ENCODE results near the gene ADCY2. TPM values are rescaled to one million over a fixed set of nuclear protein-coding genes. Genes with fewer than 3 reads are reported as not detected.

ADCY2 gene
- total RNA-seq, 4 donors from 2014 or later = 0.19 to 2.7 (median 0.59) TPM; not detected in 1

GRCh38 chr5:7608772-7609171 lies 212.8 kb downstream of the ADCY2 start:
- no peak for TF ChIP-seq POLR2A (IDR thresholded peaks at IDR 0.05)
- TF ChIP-seq, protein P1, sequence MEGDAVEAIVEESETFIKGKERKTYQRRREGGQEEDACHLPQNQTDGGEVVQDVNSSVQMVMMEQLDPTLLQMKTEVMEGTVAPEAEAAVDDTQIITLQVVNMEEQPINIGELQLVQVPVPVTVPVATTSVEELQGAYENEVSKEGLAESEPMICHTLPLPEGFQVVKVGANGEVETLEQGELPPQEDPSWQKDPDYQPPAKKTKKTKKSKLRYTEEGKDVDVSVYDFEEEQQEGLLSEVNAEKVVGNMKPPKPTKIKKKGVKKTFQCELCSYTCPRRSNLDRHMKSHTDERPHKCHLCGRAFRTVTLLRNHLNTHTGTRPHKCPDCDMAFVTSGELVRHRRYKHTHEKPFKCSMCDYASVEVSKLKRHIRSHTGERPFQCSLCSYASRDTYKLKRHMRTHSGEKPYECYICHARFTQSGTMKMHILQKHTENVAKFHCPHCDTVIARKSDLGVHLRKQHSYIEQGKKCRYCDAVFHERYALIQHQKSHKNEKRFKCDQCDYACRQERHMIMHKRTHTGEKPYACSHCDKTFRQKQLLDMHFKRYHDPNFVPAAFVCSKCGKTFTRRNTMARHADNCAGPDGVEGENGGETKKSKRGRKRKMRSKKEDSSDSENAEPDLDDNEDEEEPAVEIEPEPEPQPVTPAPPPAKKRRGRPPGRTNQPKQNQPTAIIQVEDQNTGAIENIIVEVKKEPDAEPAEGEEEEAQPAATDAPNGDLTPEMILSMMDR (IDR thresholded peaks at IDR 0.05) = no peak
- Histone ChIP-seq H3K4me3 (no peak overlapping the region), H3K36me3 (no peaks in the 10 kb centered on the region), H3K27me3 (no peaks in the 10 kb centered on the region), H3K27ac (no peak overlapping the region), H3K9me3 (no peaks in the 10 kb centered on the region), H3K4me1 (no peaks in the 10 kb centered on the region)
- DNase-seq = no peak
- intact Hi-C loops (cut with DNase I) = no loop called here

GRCh38 chr5:7609726-7610125 lies 213.8 kb downstream of the ADCY2 start:
- H3K9me3 ChIP-seq = no peaks in the 10 kb centered on the region
- TF ChIP-seq, protein P1 (IDR thresholded peaks at IDR 0.05) = no peak
- H3K27ac ChIP-seq = no peak overlapping the region
- 53 to 100% methylated on average over 1 of the region's 1 CpG for WGBS, 2 donors
- H3K27me3 ChIP-seq = no peaks in the 10 kb centered on the region
- intact Hi-C loops (cut with DNase I) = no loop called here
- H3K4me1 ChIP-seq = no peaks in the 10 kb centered on the region
- H3K4me3 ChIP-seq = no peak overlapping the region
- no peaks in the 10 kb centered on the region for H3K36me3 ChIP-seq
- no peak for DNase-seq

GRCh38 chr5:7610531-7611177 lies 214.7 kb downstream of the ADCY2 start:
- Histone ChIP-seq H3K4me3 (no peak overlapping the region), H3K27me3 (no peaks in the 10 kb centered on the region), H3K27ac (no peak overlapping the region), H3K4me1 (no peaks in the 10 kb centered on the region), H3K9me3 (no peaks in the 10 kb centered on the region), H3K36me3 (no peaks in the 10 kb centered on the region)
- intact Hi-C loops (cut with DNase I) = no loop called here
- DNase-seq = no peak
- TF ChIP-seq, protein P1 (IDR thresholded peaks at IDR 0.05) = no peak
- TF ChIP-seq POLR2A (IDR thresholded peaks at IDR 0.05) = no peak
- 69 to 70% methylated on average over 2 of the region's 2 CpGs for WGBS, 2 donors

- TF ChIP-seq, protein P1 (IDR thresholded peaks at IDR 0.05) = no peak
- TF ChIP-seq POLR2A (IDR thresholded peaks at IDR 0.05) = no peak
- H3K27ac ChIP-seq = no peak overlapping the region
- no peaks in the 10 kb centered on the region for H3K27me3 ChIP-seq
- WGBS, 2 donors = 30 to 33% methylated on average over 1 of the region's 1 CpG
- H3K4me3 ChIP-seq = no peak overlapping the region
- no peak for DNase-seq
- H3K4me1 ChIP-seq = no peaks in the 10 kb centered on the region
- no peaks in the 10 kb centered on the region for H3K9me3 ChIP-seq
- intact Hi-C loops (cut with DNase I) = no loop called here
- H3K36me3 ChIP-seq = no peaks in the 10 kb centered on the region
Observed at GRCh38 chr5:7611518-7611917, 215.6 kb downstream of the ADCY2 start.

GRCh38 chr5:7615566-7616061 lies 219.7 kb downstream of the ADCY2 start:
- TF ChIP-seq, protein P1 (IDR thresholded peaks at IDR 0.05) = no peak
- no peak for TF ChIP-seq POLR2A (IDR thresholded peaks at IDR 0.05)
- no peaks in the 10 kb centered on the region for H3K4me1 ChIP-seq
- no peak overlapping the region for H3K27ac ChIP-seq
- no peaks in the 10 kb centered on the region for H3K27me3 ChIP-seq
- intact Hi-C loops (cut with DNase I) = no loop called here
- H3K4me3 ChIP-seq = no peak overlapping the region
- H3K9me3 ChIP-seq = no peaks in the 10 kb centered on the region
- H3K36me3 ChIP-seq = no peaks in the 10 kb centered on the region
- no peak for DNase-seq
- 64 to 67% methylated on average over 2 of the region's 2 CpGs for WGBS, 2 donors

All from esophagus squamous epithelium (tissue), 5 donors.